Heart left ventricle (tissue), 13 donors: Measurements from ENCODE around the gene FAT1.

Experiments
- POLR2A ChIP-seq, 2 donors: fragments of 450-650 bp; IDR thresholded peaks; one replicate each; pipeline ENCODE4 v1.6.1; 2017; ENCODE audit warnings: antibody characterized with exemption in 2 of 2, mild to moderate bottlenecking in 2 of 2, moderate library complexity in 2 of 2
- TF ChIP-seq, protein P1 (sequence below), 12 donors: fragments of 200-600 bp; sonication (generic) in 4 of 12; IDR thresholded peaks; one replicate each; pipeline versions ENCODE4 v1.5.0 to v1.8.0; 2018 to 2022; ENCODE audit warnings: antibody characterized with exemption in 12 of 12, mild to moderate bottlenecking in 5 of 12
- donor health status: ischemic (EF 13 %, LVEDD 7.1; RV severe dilation, severe dysfunction).
- donor health status: DM: no; HTN: yes; CAD: no.
- donor health status: DM: no; HTN: no; CAD: no.
- donor health status: ischemic (EF 25% LVEDD 6.9; RV normal size, moderate dysfunction).
- donor health status: ischemic (EF 25% LVEDD 5.7; RV mildly dilated, moderate dysfunction).
- donor health status: ischemic (EF 35%, LVEDD 5.7; RV mildly dilated, moderate dysfunction).
- donor health status: nonischemic (EF 11% LVEDD 7.7; RV severe dilation, severe dysfunction).
- donor health status: DM: yes; HTN: yes; CAD: no.
- donor health status: PGD.
- donor health status: ischemic (EF 29% LVEDD 5.4; RV normal size, mild dysfunction).
- donor health status: nonischemic (EF 23%, LVEDD 6.1; RV moderate dilation, normal function).

DNA sequence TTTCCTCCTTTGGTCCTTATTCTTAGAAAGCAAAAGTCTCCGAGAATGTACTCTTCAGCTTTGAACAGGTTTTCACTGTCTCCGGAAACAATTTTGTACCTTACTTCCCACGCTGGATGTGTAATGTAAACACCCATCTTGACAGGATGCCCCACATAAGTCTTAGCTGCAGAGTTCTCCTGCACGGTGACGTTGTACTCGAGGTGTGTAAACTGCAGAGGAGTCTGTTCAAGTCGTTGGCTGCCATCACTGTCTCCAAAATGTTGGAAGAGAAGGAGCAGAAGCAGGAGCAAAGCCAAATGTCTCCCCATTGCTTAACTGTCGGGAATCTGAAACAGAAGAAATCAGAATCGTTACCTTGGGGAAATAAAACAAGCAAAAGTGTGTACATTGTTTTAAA lies 14.1 kb downstream of the FAT1 start:
- TF ChIP-seq, protein P1, sequence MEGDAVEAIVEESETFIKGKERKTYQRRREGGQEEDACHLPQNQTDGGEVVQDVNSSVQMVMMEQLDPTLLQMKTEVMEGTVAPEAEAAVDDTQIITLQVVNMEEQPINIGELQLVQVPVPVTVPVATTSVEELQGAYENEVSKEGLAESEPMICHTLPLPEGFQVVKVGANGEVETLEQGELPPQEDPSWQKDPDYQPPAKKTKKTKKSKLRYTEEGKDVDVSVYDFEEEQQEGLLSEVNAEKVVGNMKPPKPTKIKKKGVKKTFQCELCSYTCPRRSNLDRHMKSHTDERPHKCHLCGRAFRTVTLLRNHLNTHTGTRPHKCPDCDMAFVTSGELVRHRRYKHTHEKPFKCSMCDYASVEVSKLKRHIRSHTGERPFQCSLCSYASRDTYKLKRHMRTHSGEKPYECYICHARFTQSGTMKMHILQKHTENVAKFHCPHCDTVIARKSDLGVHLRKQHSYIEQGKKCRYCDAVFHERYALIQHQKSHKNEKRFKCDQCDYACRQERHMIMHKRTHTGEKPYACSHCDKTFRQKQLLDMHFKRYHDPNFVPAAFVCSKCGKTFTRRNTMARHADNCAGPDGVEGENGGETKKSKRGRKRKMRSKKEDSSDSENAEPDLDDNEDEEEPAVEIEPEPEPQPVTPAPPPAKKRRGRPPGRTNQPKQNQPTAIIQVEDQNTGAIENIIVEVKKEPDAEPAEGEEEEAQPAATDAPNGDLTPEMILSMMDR (IDR thresholded peaks at IDR 0.05) = no peak
- TF ChIP-seq POLR2A (IDR thresholded peaks at IDR 0.05) = no peak
